GM23338 (cell line): ENCODE data around the gene PRR14L. TPM values are rescaled to one million over a fixed set of nuclear protein-coding genes. Genes with fewer than 3 reads are reported as not detected.

Experiments used
- CREB1 ChIP-seq: fragments of 250-450 bp; sonication (Bioruptor Pico); IDR thresholded peaks from 2 replicates; pipeline ENCODE4 v1.5.0; 2020; ENCODE audit warnings: low read depth, mild to moderate bottlenecking, moderate library complexity
- EZH2 ChIP-seq: fragments of 200-600 bp; sonication (generic); IDR thresholded peaks from one replicate; pipeline ENCODE4 v1.8.0; 2017; ENCODE audit warnings: antibody characterized with exemption, mild to moderate bottlenecking, low read depth; ENCODE audit not compliant: unreplicated experiment
- EZH2phosphoT487 ChIP-seq: fragments of 200-600 bp; sonication (generic); IDR thresholded peaks from one replicate; pipeline ENCODE4 v1.8.1; 2018; ENCODE audit warnings: antibody characterized with exemption; ENCODE audit not compliant: unreplicated experiment
- JUNB ChIP-seq: IDR thresholded peaks from one replicate; pipeline ENCODE4 v1.6.1; 2016; ENCODE audit warnings: antibody characterized with exemption; ENCODE audit not compliant: unreplicated experiment
- POLR2AphosphoS5 ChIP-seq: IDR thresholded peaks from 2 replicates; pipeline ENCODE4 v1.6.1; 2016; ENCODE audit warnings: antibody characterized with exemption, low read depth
- STAT1 ChIP-seq: IDR thresholded peaks from one replicate; pipeline ENCODE4 v1.6.1; 2016; ENCODE audit warnings: antibody characterized with exemption; ENCODE audit not compliant: unreplicated experiment
- ZNF114 ChIP-seq: fragments of 250-450 bp; sonication (Bioruptor Pico); IDR thresholded peaks from 2 replicates; pipeline ENCODE4 v1.5.0; 2020; ENCODE audit warnings: mild to moderate bottlenecking, moderate library complexity
- ZNF331 ChIP-seq: fragments of 250-450 bp; sonication (Bioruptor Pico); IDR thresholded peaks from 2 replicates; pipeline ENCODE4 v1.5.0; 2020; ENCODE audit warnings: low read depth, mild to moderate bottlenecking, moderate library complexity
- polyA plus RNA-seq: library from polyadenylated mRNA; unstranded; fragments of >200 nt; fragmentation: Nextera tagmentation; extraction: Ambion mirVana; gene quantifications from 2 replicates; pipeline ENCODE4 v1.2.1, GENCODE V29; 2016
- total RNA-seq: library from RNA; depleted of rRNA; stranded (reverse); fragments of >200 nt; shearing (Covaris generic); gene quantifications from 2 replicates; pipeline ENCODE4 v1.2.3, GENCODE V29; 2014
- TF ChIP-seq, protein P1 (sequence below): fragments of 250-450 bp; sonication (Bioruptor Pico); IDR thresholded peaks from 2 replicates; pipeline ENCODE4 v1.5.0; 2020; ENCODE audit warnings: mild to moderate bottlenecking, moderate library complexity
- TF ChIP-seq, protein P2 (sequence below), 2 experiments: fragments of 200-600 bp in 1 of 2; sonication (generic) in 1 of 2; conservative IDR thresholded peaks; 2 replicates each; pipeline versions ENCODE4 v1.5.1 to v1.6.1; 2016 to 2017; ENCODE audit warnings: antibody characterized with exemption in 2 of 2, low read depth in 2 of 2, mild to moderate bottlenecking in 2 of 2, moderate library complexity in 1 of 2
- TF ChIP-seq, protein P3 (sequence below): IDR thresholded peaks from 2 replicates; pipeline ENCODE4 v1.6.1; 2016; ENCODE audit warnings: antibody characterized with exemption

PRR14L gene
- total and polyA plus RNA-seq, 2 experiments from 2014 or later, result 46.3 to 54.0 TPM

DNA sequence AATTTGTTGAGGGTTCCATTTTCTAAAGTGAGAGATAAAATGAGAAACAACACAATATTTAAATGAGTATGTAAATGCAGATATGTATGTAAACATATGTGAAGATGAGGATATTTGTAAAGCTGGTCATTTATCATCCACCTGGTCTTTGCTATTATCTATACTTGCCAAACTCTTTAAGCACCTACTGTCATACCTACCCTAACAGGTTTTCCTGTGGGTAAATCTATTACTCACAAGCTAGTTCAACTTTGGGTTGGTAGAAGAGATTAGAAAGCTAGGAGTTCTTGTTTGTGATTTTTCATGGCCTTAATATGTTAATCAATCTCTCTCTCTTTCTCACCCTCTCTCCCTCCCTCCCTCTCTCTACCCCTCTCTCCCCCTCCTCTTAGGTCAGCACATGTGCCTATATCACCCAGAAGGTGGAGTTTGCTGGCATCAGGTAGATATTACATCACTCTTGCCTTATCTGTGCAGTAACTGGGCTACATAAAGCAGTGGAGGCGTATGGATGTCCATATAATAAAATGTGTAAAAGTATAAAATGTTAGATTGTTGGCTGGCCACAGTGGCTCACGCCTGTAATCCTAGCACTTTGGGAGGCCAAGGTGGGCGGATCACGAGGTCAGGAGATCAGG, 18.6 kb upstream of the PRR14L start (continued):
- TF ChIP-seq, protein P1, sequence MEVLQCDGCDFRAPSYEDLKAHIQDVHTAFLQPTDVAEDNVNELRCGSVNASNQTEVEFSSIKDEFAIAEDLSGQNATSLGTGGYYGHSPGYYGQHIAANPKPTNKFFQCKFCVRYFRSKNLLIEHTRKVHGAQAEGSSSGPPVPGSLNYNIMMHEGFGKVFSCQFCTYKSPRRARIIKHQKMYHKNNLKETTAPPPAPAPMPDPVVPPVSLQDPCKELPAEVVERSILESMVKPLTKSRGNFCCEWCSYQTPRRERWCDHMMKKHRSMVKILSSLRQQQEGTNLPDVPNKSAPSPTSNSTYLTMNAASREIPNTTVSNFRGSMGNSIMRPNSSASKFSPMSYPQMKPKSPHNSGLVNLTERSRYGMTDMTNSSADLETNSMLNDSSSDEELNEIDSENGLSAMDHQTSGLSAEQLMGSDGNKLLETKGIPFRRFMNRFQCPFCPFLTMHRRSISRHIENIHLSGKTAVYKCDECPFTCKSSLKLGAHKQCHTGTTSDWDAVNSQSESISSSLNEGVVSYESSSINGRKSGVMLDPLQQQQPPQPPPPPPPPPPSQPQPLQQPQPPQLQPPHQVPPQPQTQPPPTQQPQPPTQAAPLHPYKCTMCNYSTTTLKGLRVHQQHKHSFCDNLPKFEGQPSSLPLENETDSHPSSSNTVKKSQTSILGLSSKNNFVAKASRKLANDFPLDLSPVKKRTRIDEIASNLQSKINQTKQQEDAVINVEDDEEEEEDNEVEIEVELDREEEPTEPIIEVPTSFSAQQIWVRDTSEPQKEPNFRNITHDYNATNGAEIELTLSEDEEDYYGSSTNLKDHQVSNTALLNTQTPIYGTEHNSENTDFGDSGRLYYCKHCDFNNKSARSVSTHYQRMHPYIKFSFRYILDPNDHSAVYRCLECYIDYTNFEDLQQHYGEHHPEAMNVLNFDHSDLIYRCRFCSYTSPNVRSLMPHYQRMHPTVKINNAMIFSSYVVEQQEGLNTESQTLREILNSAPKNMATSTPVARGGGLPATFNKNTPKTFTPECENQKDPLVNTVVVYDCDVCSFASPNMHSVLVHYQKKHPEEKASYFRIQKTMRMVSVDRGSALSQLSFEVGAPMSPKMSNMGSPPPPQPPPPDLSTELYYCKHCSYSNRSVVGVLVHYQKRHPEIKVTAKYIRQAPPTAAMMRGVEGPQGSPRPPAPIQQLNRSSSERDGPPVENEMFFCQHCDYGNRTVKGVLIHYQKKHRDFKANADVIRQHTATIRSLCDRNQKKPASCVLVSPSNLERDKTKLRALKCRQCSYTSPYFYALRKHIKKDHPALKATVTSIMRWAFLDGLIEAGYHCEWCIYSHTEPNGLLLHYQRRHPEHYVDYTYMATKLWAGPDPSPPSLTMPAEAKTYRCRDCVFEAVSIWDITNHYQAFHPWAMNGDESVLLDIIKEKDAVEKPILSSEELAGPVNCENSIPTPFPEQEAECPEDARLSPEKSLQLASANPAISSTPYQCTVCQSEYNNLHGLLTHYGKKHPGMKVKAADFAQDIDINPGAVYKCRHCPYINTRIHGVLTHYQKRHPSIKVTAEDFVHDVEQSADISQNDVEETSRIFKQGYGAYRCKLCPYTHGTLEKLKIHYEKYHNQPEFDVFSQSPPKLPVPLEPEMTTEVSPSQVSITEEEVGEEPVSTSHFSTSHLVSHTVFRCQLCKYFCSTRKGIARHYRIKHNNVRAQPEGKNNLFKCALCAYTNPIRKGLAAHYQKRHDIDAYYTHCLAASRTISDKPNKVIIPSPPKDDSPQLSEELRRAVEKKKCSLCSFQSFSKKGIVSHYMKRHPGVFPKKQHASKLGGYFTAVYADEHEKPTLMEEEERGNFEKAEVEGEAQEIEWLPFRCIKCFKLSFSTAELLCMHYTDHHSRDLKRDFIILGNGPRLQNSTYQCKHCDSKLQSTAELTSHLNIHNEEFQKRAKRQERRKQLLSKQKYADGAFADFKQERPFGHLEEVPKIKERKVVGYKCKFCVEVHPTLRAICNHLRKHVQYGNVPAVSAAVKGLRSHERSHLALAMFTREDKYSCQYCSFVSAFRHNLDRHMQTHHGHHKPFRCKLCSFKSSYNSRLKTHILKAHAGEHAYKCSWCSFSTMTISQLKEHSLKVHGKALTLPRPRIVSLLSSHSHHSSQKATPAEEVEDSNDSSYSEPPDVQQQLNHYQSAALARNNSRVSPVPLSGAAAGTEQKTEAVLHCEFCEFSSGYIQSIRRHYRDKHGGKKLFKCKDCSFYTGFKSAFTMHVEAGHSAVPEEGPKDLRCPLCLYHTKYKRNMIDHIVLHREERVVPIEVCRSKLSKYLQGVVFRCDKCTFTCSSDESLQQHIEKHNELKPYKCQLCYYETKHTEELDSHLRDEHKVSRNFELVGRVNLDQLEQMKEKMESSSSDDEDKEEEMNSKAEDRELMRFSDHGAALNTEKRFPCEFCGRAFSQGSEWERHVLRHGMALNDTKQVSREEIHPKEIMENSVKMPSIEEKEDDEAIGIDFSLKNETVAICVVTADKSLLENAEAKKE (CRISPR knock-in tag), result no peak
- TF ChIP-seq CREB1 (no peak), JUNB (no peak), ZNF331 (CRISPR knock-in tag) (no peak), STAT1 (no peak), EZH2 (no peak), ZNF114 (no peak), POLR2AphosphoS5 (no peak), EZH2phosphoT487 (no peak)
- TF ChIP-seq, protein P2, sequence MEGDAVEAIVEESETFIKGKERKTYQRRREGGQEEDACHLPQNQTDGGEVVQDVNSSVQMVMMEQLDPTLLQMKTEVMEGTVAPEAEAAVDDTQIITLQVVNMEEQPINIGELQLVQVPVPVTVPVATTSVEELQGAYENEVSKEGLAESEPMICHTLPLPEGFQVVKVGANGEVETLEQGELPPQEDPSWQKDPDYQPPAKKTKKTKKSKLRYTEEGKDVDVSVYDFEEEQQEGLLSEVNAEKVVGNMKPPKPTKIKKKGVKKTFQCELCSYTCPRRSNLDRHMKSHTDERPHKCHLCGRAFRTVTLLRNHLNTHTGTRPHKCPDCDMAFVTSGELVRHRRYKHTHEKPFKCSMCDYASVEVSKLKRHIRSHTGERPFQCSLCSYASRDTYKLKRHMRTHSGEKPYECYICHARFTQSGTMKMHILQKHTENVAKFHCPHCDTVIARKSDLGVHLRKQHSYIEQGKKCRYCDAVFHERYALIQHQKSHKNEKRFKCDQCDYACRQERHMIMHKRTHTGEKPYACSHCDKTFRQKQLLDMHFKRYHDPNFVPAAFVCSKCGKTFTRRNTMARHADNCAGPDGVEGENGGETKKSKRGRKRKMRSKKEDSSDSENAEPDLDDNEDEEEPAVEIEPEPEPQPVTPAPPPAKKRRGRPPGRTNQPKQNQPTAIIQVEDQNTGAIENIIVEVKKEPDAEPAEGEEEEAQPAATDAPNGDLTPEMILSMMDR (conservative IDR thresholded peaks at IDR 0.05; ENCODE audit: low read depth in 2 of 2), result no peak
- TF ChIP-seq, protein P3, sequence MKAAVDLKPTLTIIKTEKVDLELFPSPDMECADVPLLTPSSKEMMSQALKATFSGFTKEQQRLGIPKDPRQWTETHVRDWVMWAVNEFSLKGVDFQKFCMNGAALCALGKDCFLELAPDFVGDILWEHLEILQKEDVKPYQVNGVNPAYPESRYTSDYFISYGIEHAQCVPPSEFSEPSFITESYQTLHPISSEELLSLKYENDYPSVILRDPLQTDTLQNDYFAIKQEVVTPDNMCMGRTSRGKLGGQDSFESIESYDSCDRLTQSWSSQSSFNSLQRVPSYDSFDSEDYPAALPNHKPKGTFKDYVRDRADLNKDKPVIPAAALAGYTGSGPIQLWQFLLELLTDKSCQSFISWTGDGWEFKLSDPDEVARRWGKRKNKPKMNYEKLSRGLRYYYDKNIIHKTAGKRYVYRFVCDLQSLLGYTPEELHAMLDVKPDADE, result no peak
